Sigmoid colon (tissue), 7 donors: ENCODE results near the gene PIGR. TPM values are rescaled to one million over a fixed set of nuclear protein-coding genes. Genes with fewer than 3 reads are reported as not detected.

Source experiments
- DNase-seq: peaks from one replicate; pipeline ENCODE4 v3.0.0-alpha.2; 2019
- H3K27ac ChIP-seq, 4 donors: fragments of 200-600 bp; sonication (generic); one replicate each; pipeline ENCODE4 v1.5.1; 2016 to 2019; ENCODE audit warnings: mild to moderate bottlenecking in 1 of 4
- H3K27me3 ChIP-seq, 3 donors: fragments of 200-600 bp; sonication (generic); one replicate each; pipeline ENCODE4 v1.5.1; 2019; ENCODE audit warnings: mild to moderate bottlenecking in 1 of 3
- H3K36me3 ChIP-seq, 4 donors: fragments of 200-600 bp; sonication (generic); one replicate each; pipeline ENCODE4 v1.5.1; 2016 to 2019
- H3K4me1 ChIP-seq, 4 donors: fragments of 200-600 bp; sonication (generic); one replicate each; pipeline ENCODE4 v1.5.1; 2017 to 2019
- H3K4me3 ChIP-seq, 4 donors: fragments of 200-600 bp; sonication (generic); one replicate each; pipeline ENCODE4 v1.5.1; 2017 to 2019; ENCODE audit warnings: mild to moderate bottlenecking in 2 of 4, moderate library complexity in 1 of 4
- H3K9me3 ChIP-seq, 4 donors: fragments of 200-600 bp in 3 of 4; sonication (generic) in 3 of 4; one replicate each; pipeline versions ENCODE4 v1.5.1 to v1.6.1; 2013 to 2019
- EP300 ChIP-seq, 4 donors: sonication (generic); formaldehyde crosslinking; IDR thresholded peaks; one replicate each; pipeline ENCODE4 v1.6.1; 2017; ENCODE audit warnings: antibody characterized with exemption in 4 of 4
- POLR2A ChIP-seq, 2 donors: fragments of 450-650 bp; IDR thresholded peaks; one replicate each; pipeline ENCODE4 v1.6.1; 2016; ENCODE audit warnings: antibody characterized with exemption in 2 of 2, mild to moderate bottlenecking in 2 of 2, moderate library complexity in 2 of 2
- POLR2AphosphoS5 ChIP-seq, 4 donors: sonication (generic); formaldehyde crosslinking; IDR thresholded peaks; one replicate each; pipeline ENCODE4 v1.6.1; 2017; ENCODE audit warnings: antibody characterized with exemption in 4 of 4
- WGBS, 2 donors: extraction: QIAGEN DNeasy Blood & Tissue Kit; methylation state at CpG; one replicate each; pipeline ENCODE4 v1.1.7; 2013; 5-methylcytosine and 5-hydroxymethylcytosine counted together
- intact Hi-C: fragments of 100-400 bp; cut with DNase I; formaldehyde crosslinking; loops from one replicate; pipeline ENCODE4 v1.15.1; 2023
- polyA plus RNA-seq, 3 donors: library from polyadenylated mRNA; stranded (reverse); fragments of 200-250 nt; gene quantifications; one replicate each; pipeline ENCODE4 v1.2.3, GENCODE V29; 2013
- total RNA-seq, 4 donors: library from RNA; depleted of rRNA; stranded (reverse); fragments of >200 nt; gene quantifications; one replicate each; pipeline ENCODE4 v1.1.0, GENCODE V29; 2016
- TF ChIP-seq, protein P1 (sequence below), 4 experiments: fragments of 450-650 bp in 3 of 4; fragments of 200-600 bp in 1 of 4; IDR thresholded peaks; one replicate each; pipeline ENCODE4 v1.5.1; 2016 to 2019; ENCODE audit warnings: antibody characterized with exemption in 4 of 4, mild to moderate bottlenecking in 3 of 4, moderate library complexity in 2 of 4
- donor health status: healthy with polysubstance abuse.
- donor health status: Bipolar disorder and iron deficiency.
- donor health status: healthy.

Gene PIGR, protein sequence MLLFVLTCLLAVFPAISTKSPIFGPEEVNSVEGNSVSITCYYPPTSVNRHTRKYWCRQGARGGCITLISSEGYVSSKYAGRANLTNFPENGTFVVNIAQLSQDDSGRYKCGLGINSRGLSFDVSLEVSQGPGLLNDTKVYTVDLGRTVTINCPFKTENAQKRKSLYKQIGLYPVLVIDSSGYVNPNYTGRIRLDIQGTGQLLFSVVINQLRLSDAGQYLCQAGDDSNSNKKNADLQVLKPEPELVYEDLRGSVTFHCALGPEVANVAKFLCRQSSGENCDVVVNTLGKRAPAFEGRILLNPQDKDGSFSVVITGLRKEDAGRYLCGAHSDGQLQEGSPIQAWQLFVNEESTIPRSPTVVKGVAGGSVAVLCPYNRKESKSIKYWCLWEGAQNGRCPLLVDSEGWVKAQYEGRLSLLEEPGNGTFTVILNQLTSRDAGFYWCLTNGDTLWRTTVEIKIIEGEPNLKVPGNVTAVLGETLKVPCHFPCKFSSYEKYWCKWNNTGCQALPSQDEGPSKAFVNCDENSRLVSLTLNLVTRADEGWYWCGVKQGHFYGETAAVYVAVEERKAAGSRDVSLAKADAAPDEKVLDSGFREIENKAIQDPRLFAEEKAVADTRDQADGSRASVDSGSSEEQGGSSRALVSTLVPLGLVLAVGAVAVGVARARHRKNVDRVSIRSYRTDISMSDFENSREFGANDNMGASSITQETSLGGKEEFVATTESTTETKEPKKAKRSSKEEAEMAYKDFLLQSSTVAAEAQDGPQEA
- total RNA-seq (1 to 10 TPM in 2 of 4 donors, under 1 TPM in 1, not detected in 1; 0.16 to 9.3 (median 8.6) TPM), polyA plus RNA-seq (1,000 to 10,000 TPM in 1 of 3 donors, 100 to 1,000 TPM in 2; 163 to 3,648 (median 569) TPM)

DNA sequence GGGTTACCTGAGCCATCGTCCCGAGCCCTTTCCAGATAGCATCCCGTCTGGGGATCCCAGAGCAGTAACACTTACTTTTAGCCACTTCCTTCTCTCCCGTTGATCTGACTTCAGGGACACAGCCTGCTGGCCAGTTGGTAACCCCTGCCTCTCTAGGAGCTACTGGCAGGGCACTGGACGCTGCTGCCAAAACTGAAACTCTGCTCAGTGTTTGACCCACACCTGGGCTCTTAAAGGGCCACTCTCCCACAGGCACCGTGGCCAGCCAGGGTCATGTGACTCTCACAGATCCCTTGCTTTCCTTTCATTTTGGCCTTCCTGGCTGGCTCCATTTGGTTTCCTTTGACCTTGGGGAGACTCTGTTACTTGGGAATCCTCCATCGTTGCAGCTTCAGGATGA lies at the start of gene PIGR:
Gene PIGR, minus strand, starts transcription at position 206 of the 400 bp plus-strand sequence. CDS start 5,935 bp downstream, outside the sequence.
- intact Hi-C loops = no loop called here
- DNase-seq = no peak
- peak within 1 kb of the TSS in 1 of 4 donors; percentile 8 for H3K27ac ChIP-seq
- H3K4me1 ChIP-seq = no peaks in the 10 kb centered on the region
- no peaks in the 10 kb centered on the region for H3K9me3 ChIP-seq
- H3K4me3 ChIP-seq = no peak within 1 kb of the TSS
- WGBS, 2 donors = 10 to 68% methylated on average over 7 of the region's 7 CpGs
- peak in 1 of 2 donors; percentile 73 for TF ChIP-seq POLR2A (IDR thresholded peaks at IDR 0.05)
- TF ChIP-seq POLR2AphosphoS5 (IDR thresholded peaks at IDR 0.05) = peak in 1 of 4 donors; percentile 32
- TF ChIP-seq, protein P1, sequence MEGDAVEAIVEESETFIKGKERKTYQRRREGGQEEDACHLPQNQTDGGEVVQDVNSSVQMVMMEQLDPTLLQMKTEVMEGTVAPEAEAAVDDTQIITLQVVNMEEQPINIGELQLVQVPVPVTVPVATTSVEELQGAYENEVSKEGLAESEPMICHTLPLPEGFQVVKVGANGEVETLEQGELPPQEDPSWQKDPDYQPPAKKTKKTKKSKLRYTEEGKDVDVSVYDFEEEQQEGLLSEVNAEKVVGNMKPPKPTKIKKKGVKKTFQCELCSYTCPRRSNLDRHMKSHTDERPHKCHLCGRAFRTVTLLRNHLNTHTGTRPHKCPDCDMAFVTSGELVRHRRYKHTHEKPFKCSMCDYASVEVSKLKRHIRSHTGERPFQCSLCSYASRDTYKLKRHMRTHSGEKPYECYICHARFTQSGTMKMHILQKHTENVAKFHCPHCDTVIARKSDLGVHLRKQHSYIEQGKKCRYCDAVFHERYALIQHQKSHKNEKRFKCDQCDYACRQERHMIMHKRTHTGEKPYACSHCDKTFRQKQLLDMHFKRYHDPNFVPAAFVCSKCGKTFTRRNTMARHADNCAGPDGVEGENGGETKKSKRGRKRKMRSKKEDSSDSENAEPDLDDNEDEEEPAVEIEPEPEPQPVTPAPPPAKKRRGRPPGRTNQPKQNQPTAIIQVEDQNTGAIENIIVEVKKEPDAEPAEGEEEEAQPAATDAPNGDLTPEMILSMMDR (IDR thresholded peaks at IDR 0.05) = no peak
- H3K36me3 ChIP-seq = no peaks in the 10 kb centered on the region
- peaks cover 0 to 11% (median 0%) of the 10 kb centered on the region in 3 donors for H3K27me3 ChIP-seq

DNA sequence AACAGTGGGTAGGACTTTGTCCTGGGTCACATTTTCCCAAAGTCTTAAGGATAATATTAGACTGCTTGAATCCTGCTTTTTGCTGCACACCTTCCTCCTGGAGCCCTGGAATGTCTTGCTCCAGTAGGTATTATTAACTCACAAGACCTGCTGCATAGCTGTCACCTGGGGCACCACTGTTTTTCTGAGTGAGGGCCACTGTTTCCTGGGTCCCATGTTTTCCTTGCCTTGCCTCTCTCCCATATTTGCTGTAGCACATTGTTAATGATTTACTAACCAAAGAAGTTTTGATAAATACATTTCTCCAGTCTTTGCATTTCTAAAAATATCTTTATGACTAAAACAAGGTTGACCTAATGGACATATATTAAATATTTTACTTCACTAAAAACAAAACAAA lies 46.5 kb upstream of the PIGR start:
- H3K36me3 ChIP-seq = no peaks in the 10 kb centered on the region
- intact Hi-C loops = no loop called here
- H3K27me3 ChIP-seq = no peaks in the 10 kb centered on the region
- no peak overlapping the region for H3K27ac ChIP-seq
- no peaks in the 10 kb centered on the region for H3K9me3 ChIP-seq
- no peak overlapping the region for H3K4me3 ChIP-seq
- no peaks in the 10 kb centered on the region for H3K4me1 ChIP-seq
- TF ChIP-seq, protein P1 (IDR thresholded peaks at IDR 0.05) = no peak
- TF ChIP-seq POLR2A (IDR thresholded peaks at IDR 0.05) (no peak), POLR2AphosphoS5 (IDR thresholded peaks at IDR 0.05) (no peak), EP300 (IDR thresholded peaks at IDR 0.05) (no peak)
- no peak for DNase-seq

DNA sequence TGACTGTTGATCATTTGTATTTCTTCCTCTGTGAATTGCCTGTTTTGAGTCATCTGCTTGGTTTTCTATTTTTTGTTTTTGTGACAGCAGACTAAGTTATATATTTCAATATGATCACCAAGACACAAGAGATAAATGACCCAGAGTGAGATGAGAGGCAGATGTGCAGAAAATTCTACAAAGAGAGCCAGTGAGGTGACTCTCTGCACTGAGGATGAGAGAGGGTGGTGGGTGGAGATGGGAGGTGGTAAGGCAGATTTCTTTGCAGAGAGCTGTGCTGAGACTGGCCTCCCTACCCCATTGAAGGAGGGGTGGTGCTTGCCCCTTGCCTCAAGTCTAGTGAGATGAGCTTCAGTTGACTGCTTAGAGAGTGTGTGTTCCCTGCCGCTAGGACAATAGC lies 41.6 kb upstream of the PIGR start:
- WGBS, 2 donors = 95 to 98% methylated on average over 1 of the region's 1 CpG

DNA sequence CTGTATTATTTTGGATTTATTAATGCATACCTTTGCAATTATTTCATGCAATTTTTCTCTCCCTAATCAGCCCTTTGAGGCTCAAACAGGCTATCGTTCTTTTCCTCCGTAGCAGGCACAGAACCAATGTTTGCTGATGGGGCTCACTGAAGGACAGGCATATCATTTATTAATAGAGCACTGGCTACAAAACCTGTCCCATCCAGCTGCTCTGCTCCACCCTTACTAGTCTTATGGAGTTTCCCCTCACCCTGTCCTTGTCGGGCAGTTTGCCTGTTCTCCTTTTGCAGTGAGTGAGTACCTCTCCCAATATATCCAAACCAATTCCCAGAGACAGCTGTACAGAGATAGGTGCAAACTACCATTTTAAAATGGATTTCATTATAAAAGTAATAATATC lies 40.6 kb upstream of the PIGR start:
- Histone ChIP-seq H3K9me3 (no peaks in the 10 kb centered on the region), H3K36me3 (no peaks in the 10 kb centered on the region), H3K4me1 (no peaks in the 10 kb centered on the region), H3K4me3 (no peak overlapping the region), H3K27ac (no peak overlapping the region), H3K27me3 (no peaks in the 10 kb centered on the region)
- TF ChIP-seq, protein P1 (IDR thresholded peaks at IDR 0.05) = no peak
- TF ChIP-seq POLR2A (IDR thresholded peaks at IDR 0.05) = no peak
- no peak for TF ChIP-seq EP300 (IDR thresholded peaks at IDR 0.05)
- no peak for TF ChIP-seq POLR2AphosphoS5 (IDR thresholded peaks at IDR 0.05)
- intact Hi-C loops = no loop called here
- DNase-seq = no peak
- WGBS, 2 donors = 85 to 87% methylated on average over 3 of the region's 3 CpGs

More for the DNA sequence above, 41.6 kb upstream of the PIGR start:
- no peak overlapping the region for H3K4me3 ChIP-seq
- H3K27me3 ChIP-seq = no peaks in the 10 kb centered on the region
- H3K4me1 ChIP-seq = no peaks in the 10 kb centered on the region
- DNase-seq = no peak
- no peaks in the 10 kb centered on the region for H3K36me3 ChIP-seq
- H3K27ac ChIP-seq = no peak overlapping the region
- intact Hi-C loops = no loop called here
- H3K9me3 ChIP-seq = no peaks in the 10 kb centered on the region
- TF ChIP-seq POLR2AphosphoS5 (IDR thresholded peaks at IDR 0.05) (no peak), EP300 (IDR thresholded peaks at IDR 0.05) (no peak), POLR2A (IDR thresholded peaks at IDR 0.05) (no peak)
- TF ChIP-seq, protein P1 (IDR thresholded peaks at IDR 0.05) = no peak
